ENCODE results near the gene ZNF573.

Gene ZNF573

GRCh38 chr19:37719111-37719926 lies 60.1 kb downstream of the ZNF573 start, which contains the start of gene ZNF607:
Gene ZNF607, minus strand, starts transcription at chr19:37719761. Its CDS starts 8,143 bp downstream, at chr19:37711618.
- DNase-seq = peak; percentile 92 to 94
- TF ChIP-seq GATA1 (IDR thresholded peaks at IDR 0.05; ENCODE audit: low read depth, low read length) = no peak
- TF ChIP-seq POLR2A (IDR thresholded peaks at IDR 0.05; ENCODE audit: low read length) = peak; percentile 42

GRCh38 chr19:37718304-37718703 lies 61.1 kb downstream of the ZNF573 start:
- TF ChIP-seq GATA1 (IDR thresholded peaks at IDR 0.05; ENCODE audit: low read depth, low read length) = no peak
- no peak for TF ChIP-seq POLR2A (IDR thresholded peaks at IDR 0.05; ENCODE audit: low read length)
- no peak for DNase-seq

DNA sequence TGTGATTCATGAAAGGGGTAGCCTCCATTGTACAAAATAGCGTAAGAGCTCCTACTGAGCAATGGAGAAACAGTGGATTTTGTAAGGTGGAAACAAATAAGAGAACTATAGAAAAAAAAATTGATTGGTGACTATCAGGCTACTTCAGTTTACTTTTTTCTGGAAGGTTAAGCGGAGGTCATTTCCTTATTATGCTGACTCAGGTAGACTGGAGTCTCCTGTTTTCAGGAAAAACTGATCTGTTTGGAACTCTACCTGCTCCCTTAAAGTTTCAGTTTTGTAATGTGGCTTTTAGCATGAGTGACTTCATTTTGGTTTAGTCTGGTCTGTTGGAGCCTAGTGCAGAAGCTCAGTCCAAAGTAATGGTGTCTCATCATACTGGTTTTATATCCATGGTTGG lies 63.2 kb downstream of the ZNF573 start:
- TF ChIP-seq GATA1 (IDR thresholded peaks at IDR 0.05; ENCODE audit: low read depth, low read length) (no peak), POLR2A (IDR thresholded peaks at IDR 0.05; ENCODE audit: low read length) (no peak)
- DNase-seq = no peak

DNA sequence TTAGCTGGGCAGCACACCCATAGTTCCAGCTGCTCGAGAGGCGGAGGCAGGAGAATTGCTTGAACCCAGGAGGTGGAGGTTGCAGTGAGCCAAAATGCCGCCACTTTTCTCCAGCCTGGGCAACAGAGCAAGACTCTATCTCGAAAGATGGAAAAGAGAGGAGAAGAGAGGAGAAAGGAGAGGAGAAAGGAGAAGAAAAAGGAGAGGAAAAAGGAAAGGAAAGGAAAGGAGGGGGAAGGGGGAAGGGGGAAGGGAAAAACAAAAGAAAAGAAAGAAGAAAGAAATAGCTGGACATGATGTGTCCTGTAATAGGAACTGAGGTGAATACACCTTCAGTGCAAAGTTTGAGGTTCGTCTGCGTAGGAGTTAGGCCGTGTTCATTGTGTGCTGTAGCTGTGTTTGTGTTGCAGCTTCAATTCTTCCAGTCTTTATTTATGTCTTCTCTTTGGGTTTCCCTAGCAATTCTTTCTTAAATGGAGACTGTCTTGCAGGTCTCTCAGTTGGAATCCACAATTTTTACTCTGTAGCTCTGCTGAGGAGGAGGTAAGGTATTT lies 73.3 kb downstream of the ZNF573 start:
- TF ChIP-seq POLR2A (IDR thresholded peaks at IDR 0.05; ENCODE audit: low read length) = no peak
- TF ChIP-seq GATA1 (IDR thresholded peaks at IDR 0.05; ENCODE audit: low read depth, low read length) = no peak
- no peak for DNase-seq

GRCh38 chr19:37699057-37699456 lies 80.3 kb downstream of the ZNF573 start:
- DNase-seq = no peak
- no peak for TF ChIP-seq POLR2A (IDR thresholded peaks at IDR 0.05; ENCODE audit: low read length)

GRCh38 chr19:37698216-37698615 lies 81.2 kb downstream of the ZNF573 start:
- DNase-seq = no peak

GRCh38 chr19:37695144-37695899 lies 84.1 kb downstream of the ZNF573 start:
- no peak for DNase-seq

More at GRCh38 chr19:37698216-37698615, 81.2 kb downstream of the ZNF573 start:
- TF ChIP-seq GATA1 (IDR thresholded peaks at IDR 0.05; ENCODE audit: low read depth, low read length) = no peak
- TF ChIP-seq POLR2A (IDR thresholded peaks at IDR 0.05; ENCODE audit: low read length) = no peak

GRCh38 chr19:37692956-37693620 lies 86.3 kb downstream of the ZNF573 start:
- TF ChIP-seq GATA1 (IDR thresholded peaks at IDR 0.05; ENCODE audit: low read depth, low read length) = no peak
- no peak for TF ChIP-seq POLR2A (IDR thresholded peaks at IDR 0.05; ENCODE audit: low read length)

More at GRCh38 chr19:37695144-37695899, 84.1 kb downstream of the ZNF573 start:
- TF ChIP-seq GATA1 (IDR thresholded peaks at IDR 0.05; ENCODE audit: low read depth, low read length) (no peak), POLR2A (IDR thresholded peaks at IDR 0.05; ENCODE audit: low read length) (no peak)

GRCh38 chr19:37691881-37692504 lies 87.4 kb downstream of the ZNF573 start:
- DNase-seq = peak; percentile 14 to 39
- TF ChIP-seq POLR2A (IDR thresholded peaks at IDR 0.05; ENCODE audit: low read length) (no peak), GATA1 (IDR thresholded peaks at IDR 0.05; ENCODE audit: low read depth, low read length) (no peak)

More at GRCh38 chr19:37692956-37693620, 86.3 kb downstream of the ZNF573 start:
- DNase-seq = no peak
